HL-60 (cell line): ENCODE data around the gene CYP4B1.

Source experiments
- TF ChIP-seq, protein P1 (sequence below): IDR thresholded peaks from one replicate; pipeline ENCODE4 v1.5.1; 2011; ENCODE audit warnings: low read length, control low read depth, inconsistent platforms; ENCODE audit not compliant: insufficient read depth
- TF ChIP-seq, protein P2 (sequence below): IDR thresholded peaks from 2 replicates; pipeline ENCODE4 v1.6.1; 2012; ENCODE audit warnings: low read depth; ENCODE audit not compliant: insufficient replicate concordance

DNA sequence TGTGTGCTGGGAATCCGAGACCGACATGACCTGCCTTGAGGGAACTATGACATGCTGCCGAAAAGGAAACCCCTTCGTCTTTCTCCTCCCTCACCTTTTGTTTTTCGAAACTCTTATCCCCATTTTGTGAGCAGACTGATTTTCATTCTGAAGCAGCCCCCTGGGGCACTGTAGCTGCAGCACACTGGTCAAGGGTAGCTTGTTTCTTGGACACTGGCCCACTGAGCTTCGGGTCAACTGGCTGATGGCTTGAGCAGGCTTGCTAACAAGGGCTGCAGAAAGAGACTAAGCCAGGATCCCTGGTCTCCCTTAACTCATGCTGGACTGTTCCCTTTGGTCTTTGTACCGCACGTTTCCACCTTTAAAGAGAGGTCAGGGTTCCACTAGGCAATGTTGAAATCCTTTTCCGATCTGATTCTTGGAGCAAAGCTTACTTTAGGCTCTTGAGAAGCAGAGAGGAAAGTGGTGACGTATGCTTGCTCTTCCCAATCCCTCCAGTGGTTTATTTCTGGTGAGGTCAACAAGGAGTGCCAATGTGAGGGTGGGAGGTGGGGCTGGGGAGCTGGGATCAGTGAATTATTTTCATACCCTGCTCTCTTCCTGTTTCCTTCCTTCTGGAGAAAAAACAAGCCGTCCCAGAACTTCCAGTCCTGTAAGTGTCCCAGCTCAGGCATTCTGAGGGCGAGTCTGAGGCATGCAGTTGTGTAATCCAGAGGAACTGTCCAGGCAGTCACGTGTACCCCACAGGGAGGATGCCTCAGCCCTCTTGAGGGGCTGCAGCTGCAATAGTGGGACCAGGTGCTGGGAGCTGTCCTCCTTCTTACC lies 7.6 kb downstream of the CYP4B1 start:
- TF ChIP-seq, protein P1, sequence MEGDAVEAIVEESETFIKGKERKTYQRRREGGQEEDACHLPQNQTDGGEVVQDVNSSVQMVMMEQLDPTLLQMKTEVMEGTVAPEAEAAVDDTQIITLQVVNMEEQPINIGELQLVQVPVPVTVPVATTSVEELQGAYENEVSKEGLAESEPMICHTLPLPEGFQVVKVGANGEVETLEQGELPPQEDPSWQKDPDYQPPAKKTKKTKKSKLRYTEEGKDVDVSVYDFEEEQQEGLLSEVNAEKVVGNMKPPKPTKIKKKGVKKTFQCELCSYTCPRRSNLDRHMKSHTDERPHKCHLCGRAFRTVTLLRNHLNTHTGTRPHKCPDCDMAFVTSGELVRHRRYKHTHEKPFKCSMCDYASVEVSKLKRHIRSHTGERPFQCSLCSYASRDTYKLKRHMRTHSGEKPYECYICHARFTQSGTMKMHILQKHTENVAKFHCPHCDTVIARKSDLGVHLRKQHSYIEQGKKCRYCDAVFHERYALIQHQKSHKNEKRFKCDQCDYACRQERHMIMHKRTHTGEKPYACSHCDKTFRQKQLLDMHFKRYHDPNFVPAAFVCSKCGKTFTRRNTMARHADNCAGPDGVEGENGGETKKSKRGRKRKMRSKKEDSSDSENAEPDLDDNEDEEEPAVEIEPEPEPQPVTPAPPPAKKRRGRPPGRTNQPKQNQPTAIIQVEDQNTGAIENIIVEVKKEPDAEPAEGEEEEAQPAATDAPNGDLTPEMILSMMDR, result no peak
- TF ChIP-seq, protein P2, sequence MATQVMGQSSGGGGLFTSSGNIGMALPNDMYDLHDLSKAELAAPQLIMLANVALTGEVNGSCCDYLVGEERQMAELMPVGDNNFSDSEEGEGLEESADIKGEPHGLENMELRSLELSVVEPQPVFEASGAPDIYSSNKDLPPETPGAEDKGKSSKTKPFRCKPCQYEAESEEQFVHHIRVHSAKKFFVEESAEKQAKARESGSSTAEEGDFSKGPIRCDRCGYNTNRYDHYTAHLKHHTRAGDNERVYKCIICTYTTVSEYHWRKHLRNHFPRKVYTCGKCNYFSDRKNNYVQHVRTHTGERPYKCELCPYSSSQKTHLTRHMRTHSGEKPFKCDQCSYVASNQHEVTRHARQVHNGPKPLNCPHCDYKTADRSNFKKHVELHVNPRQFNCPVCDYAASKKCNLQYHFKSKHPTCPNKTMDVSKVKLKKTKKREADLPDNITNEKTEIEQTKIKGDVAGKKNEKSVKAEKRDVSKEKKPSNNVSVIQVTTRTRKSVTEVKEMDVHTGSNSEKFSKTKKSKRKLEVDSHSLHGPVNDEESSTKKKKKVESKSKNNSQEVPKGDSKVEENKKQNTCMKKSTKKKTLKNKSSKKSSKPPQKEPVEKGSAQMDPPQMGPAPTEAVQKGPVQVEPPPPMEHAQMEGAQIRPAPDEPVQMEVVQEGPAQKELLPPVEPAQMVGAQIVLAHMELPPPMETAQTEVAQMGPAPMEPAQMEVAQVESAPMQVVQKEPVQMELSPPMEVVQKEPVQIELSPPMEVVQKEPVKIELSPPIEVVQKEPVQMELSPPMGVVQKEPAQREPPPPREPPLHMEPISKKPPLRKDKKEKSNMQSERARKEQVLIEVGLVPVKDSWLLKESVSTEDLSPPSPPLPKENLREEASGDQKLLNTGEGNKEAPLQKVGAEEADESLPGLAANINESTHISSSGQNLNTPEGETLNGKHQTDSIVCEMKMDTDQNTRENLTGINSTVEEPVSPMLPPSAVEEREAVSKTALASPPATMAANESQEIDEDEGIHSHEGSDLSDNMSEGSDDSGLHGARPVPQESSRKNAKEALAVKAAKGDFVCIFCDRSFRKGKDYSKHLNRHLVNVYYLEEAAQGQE, result peak; percentile 10
